Left ventricle myocardium inferior (tissue), 1 donor: ENCODE measurements around the gene SLTM. TPM values are rescaled to one million over a fixed set of nuclear protein-coding genes. Genes with fewer than 3 reads are reported as not detected.
"Not testable (repeated sequence)": the region's sequence is repeated elsewhere in the genome, so short reads cannot be mapped to it uniquely, and the experiment has no call there.

ENCODE experiments used
- DNase-seq: peaks from one replicate; pipeline ENCODE4 v3.0.0-alpha.2; 2020
- H3K27ac ChIP-seq: fragments of 200-600 bp; replicated peaks from 2 replicates; pipeline ENCODE4 v1.8.0; 2021
- H3K27me3 ChIP-seq: fragments of 200-600 bp; 2 replicates; pipeline ENCODE4 v1.8.0; 2021; ENCODE audit warnings: low read depth
- H3K36me3 ChIP-seq: fragments of 200-600 bp; 2 replicates; pipeline ENCODE4 v1.8.0; 2021
- H3K4me1 ChIP-seq: fragments of 200-600 bp; 2 replicates; pipeline ENCODE4 v1.8.0; 2021
- H3K4me3 ChIP-seq: fragments of 200-600 bp; 2 replicates; pipeline ENCODE4 v1.8.0; 2021; ENCODE audit warnings: mild to moderate bottlenecking, moderate library complexity
- H3K9me3 ChIP-seq: fragments of 200-600 bp; replicated peaks from 2 replicates; pipeline ENCODE4 v1.8.0; 2021
- intact Hi-C: fragments of 100-400 bp; cut with micrococcal nuclease; formaldehyde crosslinking; loops from one replicate; pipeline ENCODE4 v1.11.0; 2022
- total RNA-seq: library from RNA; stranded (reverse); fragmentation: NEBNext Ultra II Directional; extraction: Animal tissue kit (Norgen Biotek cat#: 25700); gene quantifications from one replicate; pipeline ENCODE4 v1.2.1, GENCODE V29; 2021
- TF ChIP-seq, protein P1 (sequence below): fragments of 200-600 bp; IDR thresholded peaks from 2 replicates; pipeline ENCODE4 v1.8.0; 2021; ENCODE audit warnings: antibody characterized with exemption, mild to moderate bottlenecking, borderline replicate concordance
- donor health status: DM: no; HTN: yes; CAD: no; lungs with severe emphysema.

The SLTM gene
- total RNA-seq, 1 donor from 2014 or later = 47.8 TPM

DNA sequence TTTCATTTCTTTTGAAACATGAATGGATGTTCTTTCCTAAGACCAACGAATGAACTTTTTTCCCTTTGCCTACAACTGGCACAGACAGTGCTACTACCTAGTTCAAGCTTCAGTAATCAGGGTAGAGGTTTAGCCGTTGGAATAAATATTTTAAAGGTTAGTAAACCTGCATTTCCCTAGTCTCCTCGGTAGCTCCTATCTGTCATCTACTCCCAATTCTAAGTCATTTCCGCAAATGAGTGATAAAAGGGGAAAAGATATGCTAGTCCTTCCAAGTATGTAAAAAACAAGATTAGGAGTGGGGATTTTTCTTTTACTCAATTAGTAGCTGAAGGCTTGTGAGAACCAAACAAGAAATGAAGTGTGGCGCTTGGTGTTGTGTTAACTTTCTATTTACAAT is 15.2 kb downstream of the SLTM start:
- no peak overlapping the region for H3K27ac ChIP-seq
- no peak overlapping the region for H3K4me3 ChIP-seq
- intact Hi-C loops = no loop called here
- H3K9me3 ChIP-seq = no peaks in the 10 kb centered on the region
- peaks cover 38% of the 10 kb centered on the region for H3K4me1 ChIP-seq
- TF ChIP-seq, protein P1, sequence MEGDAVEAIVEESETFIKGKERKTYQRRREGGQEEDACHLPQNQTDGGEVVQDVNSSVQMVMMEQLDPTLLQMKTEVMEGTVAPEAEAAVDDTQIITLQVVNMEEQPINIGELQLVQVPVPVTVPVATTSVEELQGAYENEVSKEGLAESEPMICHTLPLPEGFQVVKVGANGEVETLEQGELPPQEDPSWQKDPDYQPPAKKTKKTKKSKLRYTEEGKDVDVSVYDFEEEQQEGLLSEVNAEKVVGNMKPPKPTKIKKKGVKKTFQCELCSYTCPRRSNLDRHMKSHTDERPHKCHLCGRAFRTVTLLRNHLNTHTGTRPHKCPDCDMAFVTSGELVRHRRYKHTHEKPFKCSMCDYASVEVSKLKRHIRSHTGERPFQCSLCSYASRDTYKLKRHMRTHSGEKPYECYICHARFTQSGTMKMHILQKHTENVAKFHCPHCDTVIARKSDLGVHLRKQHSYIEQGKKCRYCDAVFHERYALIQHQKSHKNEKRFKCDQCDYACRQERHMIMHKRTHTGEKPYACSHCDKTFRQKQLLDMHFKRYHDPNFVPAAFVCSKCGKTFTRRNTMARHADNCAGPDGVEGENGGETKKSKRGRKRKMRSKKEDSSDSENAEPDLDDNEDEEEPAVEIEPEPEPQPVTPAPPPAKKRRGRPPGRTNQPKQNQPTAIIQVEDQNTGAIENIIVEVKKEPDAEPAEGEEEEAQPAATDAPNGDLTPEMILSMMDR = no peak
- peaks cover 37% of the 10 kb centered on the region for H3K36me3 ChIP-seq
- H3K27me3 ChIP-seq = no peaks in the 10 kb centered on the region
- DNase-seq = no peak

DNA sequence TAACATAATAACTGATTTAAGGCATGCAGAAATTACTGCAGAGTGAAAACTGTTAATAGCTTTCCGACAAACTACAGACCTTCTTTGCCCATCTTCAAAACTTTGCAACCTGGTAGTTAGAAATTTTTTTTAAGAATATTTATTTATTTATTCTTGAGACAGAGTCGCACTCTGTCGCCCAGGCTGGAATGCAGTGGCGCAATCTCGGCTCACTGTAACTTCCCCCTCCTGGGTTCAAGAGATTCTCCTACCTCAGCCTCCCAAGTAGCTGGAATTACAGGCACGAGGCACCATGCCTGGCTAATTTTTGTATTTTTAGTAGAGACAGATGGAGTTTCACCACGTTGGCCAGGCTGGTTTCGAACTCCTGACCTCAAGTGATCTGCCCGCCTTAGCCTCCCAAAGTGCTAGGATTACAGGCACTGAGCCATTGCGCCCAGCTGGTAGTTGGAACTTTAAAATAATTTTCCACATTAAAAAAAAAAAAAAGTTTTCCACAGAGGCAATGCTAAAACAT is 15.8 kb downstream of the SLTM start:
- DNase-seq, H3K27ac ChIP-seq, H3K4me3 ChIP-seq, H3K9me3 ChIP-seq, H3K27me3 ChIP-seq, intact Hi-C loops: not testable (repeated sequence)
- H3K36me3 ChIP-seq = peaks cover 42% of the 10 kb centered on the region
- peaks cover 38% of the 10 kb centered on the region for H3K4me1 ChIP-seq

DNA sequence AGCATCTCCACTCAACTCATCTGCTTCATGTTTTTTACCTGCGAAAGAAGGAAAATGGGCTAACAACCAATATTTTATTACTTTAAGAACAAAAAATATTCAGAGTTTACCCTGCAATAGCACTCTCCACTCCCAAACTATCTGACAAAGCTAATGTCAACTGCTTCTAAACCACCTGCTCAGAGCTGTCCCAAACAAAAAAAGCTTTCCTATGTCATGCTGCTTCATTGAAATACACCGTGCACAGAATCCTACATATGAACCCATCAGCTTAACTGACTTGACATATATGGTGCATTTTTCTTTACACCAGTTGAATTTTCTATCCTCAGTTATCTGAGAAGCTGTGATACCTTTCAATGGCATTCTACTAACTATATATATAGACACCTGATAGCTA is 16.5 kb downstream of the SLTM start:
- Histone ChIP-seq H3K36me3 (peaks cover 50% of the 10 kb centered on the region), H3K4me3 (no peak overlapping the region), H3K27ac (no peak overlapping the region), H3K9me3 (no peaks in the 10 kb centered on the region), H3K27me3 (no peaks in the 10 kb centered on the region), H3K4me1 (peaks cover 38% of the 10 kb centered on the region)
- TF ChIP-seq, protein P1 = no peak
- intact Hi-C loops = no loop called here
- DNase-seq = no peak

DNA sequence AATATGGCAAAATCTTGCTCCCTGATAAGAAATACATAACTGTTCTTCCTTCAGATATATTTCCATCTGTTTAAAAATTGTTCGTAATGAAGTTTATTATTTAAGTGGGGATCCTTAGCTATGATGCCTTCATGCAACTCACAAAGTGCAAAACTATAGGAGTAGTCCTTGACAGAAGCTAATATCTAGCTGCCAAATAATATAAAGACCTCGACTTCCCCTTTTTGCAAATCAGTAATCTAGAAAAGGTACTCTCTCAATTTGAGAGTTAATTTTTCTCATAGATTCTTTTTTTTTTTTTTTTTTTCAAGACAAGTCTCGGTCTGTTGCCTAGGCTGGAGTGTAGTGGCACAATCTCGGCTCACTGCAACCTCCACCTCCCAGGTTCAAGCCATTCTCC is 23.0 kb downstream of the SLTM start:
- TF ChIP-seq, protein P1 = no peak
- no peak for DNase-seq
- Histone ChIP-seq H3K36me3 (peaks cover 62% of the 10 kb centered on the region), H3K27ac (no peak overlapping the region), H3K4me1 (peaks cover 30% of the 10 kb centered on the region), H3K4me3 (no peak overlapping the region), H3K27me3 (no peaks in the 10 kb centered on the region), H3K9me3 (no peaks in the 10 kb centered on the region)
- intact Hi-C loops = no loop called here

DNA sequence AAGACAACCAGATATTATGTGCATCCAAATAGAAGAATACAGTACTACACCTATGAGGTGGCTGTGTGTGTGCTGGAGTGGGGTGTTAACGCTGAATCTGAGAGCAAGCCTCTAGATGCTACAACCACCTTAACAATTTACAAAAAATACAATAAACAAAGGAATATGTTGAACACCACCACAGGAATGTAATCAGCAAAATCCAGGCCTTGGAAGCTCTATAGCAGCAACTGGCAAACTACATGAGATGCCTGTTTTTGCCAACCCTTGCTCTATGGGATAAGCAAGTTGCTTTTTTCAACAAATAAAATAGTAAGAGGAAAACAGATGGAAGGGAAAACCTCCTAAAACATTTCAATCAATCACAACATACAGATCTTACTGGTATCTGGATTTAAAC is 23.9 kb downstream of the SLTM start:
- H3K9me3 ChIP-seq = no peaks in the 10 kb centered on the region
- DNase-seq = no peak
- TF ChIP-seq, protein P1 = no peak
- peaks cover 62% of the 10 kb centered on the region for H3K36me3 ChIP-seq
- no peak overlapping the region for H3K27ac ChIP-seq
- intact Hi-C loops = no loop called here
- no peaks in the 10 kb centered on the region for H3K27me3 ChIP-seq
- H3K4me3 ChIP-seq = no peak overlapping the region
- peaks cover 29% of the 10 kb centered on the region for H3K4me1 ChIP-seq

DNA sequence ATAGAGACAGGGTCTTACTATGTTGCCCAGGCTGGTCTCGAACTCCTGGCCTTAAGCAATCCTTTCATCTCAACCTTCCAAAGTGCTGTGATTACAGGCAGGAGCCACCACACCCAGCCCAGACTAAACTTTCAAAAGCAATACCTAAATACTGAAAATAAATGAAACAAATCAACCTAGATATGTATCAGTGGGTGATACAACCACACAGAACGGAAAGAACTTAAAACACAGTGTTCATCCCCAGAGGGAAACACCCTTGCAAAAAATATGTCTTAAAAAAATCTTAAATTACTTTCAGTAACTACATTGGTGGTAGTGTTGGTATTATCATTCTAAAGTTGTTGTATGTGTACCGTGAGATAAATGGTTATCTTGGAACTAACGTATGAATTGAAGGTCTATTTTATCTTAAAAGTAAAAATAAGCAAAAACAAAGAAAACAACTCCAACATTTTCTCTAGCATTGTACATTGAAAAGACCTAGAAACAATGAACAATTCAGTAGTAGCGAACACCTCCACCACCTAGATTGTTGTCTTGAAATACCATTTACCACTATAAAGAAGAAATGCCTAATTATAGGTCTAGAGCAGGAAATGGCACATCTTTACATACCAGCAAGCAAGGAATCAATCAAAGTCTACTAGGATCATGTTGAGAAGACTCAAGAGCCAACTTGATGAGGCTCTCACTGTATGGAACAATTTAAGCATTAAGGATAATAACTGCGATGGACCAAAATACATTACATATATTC is 24.7 kb downstream of the SLTM start:
- Histone ChIP-seq H3K4me1 (peaks cover 26% of the 10 kb centered on the region), H3K4me3 (no peak overlapping the region), H3K36me3 (peaks cover 57% of the 10 kb centered on the region), H3K27ac (no peak overlapping the region), H3K27me3 (no peaks in the 10 kb centered on the region), H3K9me3 (no peaks in the 10 kb centered on the region)
- TF ChIP-seq, protein P1 = no peak
- intact Hi-C loops = no loop called here
- DNase-seq = no peak
